Measurements from ENCODE around the gene BTD.

BTD gene

DNA sequence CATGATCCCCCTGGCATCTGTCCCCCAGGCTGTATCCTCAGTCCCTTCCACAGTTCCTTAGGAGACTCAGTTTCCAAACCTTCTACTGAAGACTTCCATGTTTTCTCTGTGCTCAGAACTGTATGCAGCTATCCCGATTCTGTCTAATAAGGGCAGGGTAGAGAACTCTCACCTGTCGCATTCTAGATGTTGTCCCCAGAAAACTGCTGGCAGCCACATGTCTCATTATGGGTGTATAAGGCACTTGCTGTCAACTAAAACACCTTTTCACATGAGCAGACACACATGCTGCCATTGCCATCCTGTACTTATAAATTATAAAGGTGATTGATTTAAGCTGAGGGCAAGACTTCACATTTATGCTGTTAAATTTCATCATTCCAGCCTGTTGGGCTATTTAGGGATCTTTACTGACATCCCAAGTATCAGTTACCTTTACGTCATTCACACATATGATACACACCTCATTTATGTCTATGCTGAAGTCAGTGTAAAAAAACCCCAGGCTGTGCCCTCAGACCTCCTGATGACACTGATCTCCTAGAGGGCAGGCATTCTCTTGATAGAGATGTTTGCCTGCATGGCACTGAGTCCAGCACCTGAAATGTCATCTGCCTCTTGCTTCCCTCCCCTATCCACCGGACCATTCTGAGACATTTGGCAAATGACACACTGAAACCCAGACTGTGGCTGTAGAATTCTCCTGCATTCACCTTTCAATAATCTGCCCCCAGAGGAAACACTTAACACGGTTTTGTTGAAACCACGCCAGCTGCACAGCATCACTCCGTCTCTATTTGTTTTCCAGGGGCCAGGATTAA is 35.8 kb downstream of the BTD start:
- DNase-seq = no peak

DNA sequence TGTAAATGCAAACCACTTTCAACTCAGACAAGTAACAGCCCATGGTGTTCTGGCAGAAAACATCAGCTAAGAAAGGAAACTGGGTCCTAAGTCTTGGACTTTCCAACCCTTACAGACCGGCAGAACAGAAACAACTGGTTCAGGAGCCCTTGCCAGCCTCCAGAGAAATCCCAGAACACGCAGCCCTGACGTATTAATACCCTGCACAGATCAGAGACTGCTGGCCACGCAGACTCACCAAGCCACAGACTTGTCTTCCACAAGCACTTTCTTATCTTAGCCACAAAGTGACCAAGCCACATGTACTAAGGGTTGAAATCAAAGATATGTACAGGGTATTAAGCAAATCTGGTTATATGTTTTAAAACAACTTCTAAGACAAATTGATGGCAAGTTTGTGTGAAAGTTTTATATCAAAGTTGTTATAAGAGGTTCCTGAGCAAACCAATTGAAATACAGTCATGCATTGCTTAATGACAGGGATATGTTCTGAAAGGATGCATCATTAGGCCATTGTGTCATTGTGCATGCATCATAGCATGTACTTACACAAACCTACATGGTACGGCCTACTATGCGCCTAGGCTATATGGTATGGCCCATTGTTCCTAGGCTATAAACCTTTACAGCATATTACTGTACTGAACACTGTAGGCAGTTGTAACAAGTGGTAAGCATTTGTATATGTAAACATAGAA is 36.8 kb downstream of the BTD start:
- no peak for DNase-seq

DNA sequence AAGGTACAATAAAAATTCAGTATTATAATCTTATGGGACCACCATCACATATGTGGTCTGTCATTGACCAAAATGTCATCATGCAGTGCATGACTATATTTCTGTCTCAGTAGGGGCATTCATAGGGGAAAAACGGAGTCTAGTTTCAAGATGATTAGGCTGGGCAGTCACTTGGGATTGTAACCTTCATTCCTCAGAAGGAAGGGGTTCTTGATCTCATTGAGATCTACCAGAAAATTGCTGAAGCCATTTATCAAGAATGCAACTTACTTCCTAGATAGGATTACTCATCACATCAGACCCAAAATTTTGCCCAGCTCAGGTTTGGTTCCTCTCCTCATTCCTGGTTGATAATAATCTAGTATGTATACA is 37.3 kb downstream of the BTD start:
- DNase-seq = no peak

DNA sequence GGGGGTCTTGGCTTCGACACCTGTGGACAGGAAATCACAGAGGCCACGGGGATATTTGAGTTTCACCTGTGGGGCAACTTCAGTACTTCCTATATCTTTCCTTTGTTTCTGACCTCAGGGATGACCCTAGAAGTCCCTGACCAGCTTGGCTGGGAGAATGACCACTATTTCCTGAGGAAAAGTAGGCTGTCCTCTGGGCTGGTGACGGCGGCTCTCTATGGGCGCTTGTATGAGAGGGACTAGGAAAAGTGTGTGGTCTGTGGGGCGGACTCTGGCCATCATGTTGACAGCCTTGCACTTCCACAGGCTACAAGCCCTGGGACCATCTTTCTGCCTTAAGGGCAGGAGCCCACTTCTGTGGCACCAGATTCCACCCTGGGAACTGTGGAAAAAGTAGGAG is 43.7 kb downstream of the BTD start:
- DNase-seq = no peak

DNA sequence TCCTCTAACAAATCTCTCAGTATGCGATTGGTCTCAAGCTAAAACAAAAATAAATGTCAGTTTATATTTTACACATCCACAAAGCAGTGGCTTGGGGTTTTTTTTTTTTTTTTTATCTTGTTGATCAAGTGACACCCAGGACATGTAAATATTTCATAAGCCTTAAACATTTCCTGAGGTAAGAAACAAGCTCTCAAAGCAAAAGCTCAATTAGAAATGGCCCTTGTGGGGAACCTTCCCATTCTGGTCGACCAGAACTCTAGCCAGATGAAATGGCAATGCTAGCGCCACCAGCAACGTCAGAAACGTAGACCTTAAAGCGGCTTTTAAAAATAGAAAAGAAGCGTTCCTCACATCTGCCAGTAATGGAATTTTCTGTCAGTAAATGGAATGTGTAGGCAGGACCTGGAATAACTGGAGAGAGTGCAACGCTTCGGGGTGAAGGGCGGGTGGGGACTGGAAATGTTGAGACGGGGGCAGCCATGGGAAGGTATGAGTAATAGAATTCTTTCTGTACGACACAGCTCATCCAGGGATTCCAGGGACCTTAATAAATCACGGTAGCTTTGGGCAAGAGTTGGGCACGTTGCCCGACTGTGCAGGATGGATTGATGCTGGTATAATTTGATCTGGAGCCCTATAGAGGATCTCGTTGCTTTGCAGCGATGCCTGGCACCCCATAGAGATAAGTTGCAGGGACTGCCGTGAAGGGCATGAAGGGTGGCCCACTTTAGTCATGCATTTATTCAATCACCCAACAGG is 44.4 kb downstream of the BTD start:
- no peak for DNase-seq

DNA sequence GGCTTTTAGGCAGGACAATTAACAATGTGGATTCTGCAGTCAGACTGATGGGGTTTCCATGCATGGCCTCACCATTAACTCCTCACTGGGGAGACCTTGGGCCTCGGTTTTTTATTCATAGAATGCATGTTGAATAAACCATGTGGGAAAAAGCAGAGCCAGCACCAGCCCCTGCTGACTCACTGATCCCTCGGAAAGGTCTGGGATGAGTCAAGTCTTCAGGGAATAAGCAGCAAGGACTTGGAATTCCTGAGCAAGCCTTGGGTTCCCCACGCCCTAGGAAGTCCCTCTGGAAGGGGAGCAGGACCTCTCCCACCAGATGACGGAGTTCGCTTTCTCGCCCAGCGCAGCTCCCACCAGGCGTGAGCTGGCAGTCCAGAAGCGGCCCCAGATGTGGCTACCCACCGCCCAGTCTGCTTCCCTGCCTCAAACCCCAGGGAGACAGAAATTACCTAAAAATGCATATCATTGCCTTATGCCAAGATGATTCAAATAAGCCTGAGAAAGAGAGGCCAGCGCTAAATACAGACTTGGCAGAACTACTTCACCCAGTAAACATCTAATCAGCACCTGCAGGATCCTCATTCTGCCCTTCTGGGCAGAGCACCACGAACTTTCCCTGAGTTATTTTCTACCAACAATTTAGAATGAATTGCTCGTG is 45.4 kb downstream of the BTD start:
- DNase-seq = no peak

DNA sequence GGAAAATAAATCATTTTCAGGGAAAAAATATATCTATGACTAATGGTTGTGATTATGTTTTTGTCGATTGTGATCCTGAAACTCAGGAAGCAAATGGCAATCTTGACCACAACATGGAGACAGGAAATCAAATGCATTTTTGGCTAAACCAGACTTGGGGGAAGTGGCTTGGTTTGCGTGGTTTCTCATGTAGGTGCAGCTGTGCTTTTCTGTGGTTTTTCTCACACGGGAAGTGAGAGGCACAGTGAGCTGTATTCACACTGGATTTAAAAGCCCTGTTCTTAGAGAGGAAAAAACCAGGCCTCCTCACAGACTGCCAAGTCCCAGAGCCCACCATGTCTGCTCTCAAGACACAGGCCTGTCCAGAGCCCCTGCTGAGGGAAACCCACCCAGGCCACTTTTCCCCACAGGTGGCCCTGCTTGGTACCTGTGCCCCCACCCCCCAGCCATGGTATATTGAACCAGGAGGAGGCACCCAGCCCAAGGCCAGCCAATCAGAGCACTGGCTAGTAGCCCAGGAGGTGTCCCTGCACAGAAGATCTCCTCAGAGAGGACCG is 46.1 kb downstream of the BTD start:
- DNase-seq = peak; percentile 73

DNA sequence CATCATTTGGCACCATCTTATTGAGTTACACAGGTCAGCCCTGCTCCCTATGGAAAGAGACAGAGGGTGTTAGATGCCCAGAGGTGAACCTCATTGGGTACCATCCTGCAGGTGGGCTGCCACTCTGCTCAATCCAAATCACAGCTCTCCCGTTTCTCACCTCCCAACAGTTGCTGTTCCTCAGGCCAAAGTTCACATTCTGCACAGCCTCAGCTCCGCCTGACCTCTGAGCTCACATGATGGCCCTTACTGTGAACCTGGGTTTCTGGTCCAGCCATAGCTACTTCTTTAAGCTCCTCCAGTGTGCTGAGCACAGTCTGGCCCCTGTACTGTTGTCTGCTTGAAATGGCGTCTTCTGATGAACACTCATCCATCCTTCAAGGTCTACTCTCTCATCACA is 47.8 kb downstream of the BTD start:
- DNase-seq = no peak

DNA sequence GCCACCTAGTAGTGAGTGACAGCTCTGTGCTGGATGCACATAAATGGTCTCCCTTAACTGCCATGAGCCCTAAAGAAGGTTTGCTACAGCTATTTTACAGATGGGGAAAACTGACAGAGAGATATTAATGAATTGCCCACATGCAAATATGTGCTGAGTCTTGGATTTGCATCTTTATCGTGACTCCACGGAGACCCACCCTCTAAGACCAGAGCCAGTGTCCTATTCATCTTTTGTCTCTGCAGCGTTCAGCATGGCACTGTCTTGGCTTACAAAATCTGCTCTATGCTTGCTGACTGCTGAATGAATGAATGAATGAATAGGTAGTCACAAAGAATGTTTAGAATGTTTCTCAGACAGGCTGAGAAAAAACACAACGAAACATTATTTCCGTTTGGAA is 48.3 kb downstream of the BTD start:
- no peak for DNase-seq

DNA sequence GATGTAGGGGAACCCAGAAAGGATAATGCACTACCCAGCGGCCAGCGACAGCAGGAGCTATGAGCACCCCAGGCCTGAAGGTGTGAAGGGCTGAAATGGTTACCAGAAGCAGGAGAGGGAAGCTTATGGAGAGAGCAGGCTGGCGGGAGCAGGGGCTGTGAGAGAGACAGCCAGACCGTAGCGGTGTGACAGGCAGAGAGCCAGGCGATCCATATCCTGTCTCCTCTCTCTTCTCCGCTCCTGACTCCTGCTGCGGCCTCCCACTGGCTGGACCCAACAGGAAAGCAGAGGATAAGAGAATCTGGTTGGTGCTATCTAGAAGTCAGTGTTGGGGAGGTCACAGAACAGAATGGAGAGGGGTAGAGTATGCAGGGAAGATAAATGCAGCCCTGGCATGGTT is 49.9 kb downstream of the BTD start:
- no peak for DNase-seq

DNA sequence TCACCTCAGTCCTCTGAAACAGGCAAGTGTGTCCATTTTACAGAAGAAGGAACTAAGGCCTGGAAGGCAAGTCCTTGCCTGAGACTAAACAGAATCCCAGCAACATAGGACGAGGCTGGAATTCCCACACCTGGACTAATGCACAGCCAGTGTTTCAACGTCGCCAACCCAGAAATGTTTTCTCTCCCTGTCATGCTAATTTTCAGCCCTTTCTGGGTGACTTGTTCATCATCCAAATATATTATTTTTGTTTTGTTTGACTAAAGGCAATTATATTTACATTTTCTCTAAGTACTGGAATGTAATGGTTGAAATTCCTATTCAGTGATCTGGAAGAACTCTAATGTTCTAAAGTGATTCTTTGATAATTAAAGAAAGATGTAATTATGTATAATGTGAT is 51.8 kb downstream of the BTD start:
- no peak for DNase-seq

DNA sequence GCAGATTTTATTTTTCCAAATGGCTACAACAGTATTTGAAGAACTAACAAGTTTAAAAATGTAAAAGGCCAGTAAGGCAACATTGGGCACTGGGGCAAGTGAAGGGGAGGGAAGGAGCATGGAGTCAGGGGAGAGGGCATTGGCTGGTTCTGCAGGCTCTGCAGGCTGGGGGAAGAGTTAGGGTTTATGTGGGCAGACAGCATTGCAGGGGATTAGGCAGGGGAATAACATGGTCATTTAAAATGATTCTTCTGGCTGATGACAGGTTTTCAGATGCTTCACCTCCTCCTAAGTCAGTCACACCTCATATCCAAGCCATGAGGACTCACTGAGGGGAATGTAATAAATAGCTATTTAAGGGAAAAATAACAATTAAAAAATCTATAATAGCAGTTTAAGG is 52.6 kb downstream of the BTD start:
- DNase-seq = no peak

DNA sequence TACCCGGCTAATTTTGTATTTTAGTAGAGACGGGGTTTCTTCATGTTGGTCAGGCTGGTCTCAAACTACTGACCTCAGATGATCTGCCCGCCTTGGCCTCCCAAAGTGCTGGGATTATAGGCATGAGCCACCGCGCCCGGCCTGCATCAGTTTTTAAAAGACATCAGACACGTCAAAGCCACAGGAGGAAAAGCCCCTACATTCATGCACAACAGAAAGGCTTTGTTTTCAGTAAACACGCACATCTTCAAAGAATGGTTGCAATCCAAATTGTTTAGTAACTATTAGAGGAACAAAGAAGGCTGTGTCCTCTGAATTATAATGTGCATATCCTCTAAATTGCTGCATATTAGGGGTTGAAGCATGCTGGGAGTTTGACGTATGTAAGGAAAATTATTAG is 53.3 kb downstream of the BTD start:
- no peak for DNase-seq

DNA sequence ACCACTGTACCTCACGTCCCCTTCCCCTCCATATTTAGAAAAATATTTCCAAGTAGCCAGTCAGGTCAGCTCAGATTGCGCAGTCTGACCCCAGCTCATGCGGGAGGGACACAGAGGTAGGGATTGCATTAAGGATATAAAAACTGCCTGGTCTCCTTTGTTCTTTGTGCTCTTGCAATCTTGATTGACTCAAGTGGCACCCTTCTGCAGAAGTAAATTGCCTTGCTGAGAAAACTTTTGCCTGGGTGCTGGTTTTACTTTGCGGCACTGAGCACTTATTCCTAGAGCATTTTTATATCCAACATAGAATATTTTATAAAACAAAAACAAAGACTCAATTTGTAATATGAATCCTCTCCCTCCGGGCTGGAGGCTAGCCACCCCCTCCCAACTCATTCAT is 54.8 kb downstream of the BTD start:
- DNase-seq = no peak

DNA sequence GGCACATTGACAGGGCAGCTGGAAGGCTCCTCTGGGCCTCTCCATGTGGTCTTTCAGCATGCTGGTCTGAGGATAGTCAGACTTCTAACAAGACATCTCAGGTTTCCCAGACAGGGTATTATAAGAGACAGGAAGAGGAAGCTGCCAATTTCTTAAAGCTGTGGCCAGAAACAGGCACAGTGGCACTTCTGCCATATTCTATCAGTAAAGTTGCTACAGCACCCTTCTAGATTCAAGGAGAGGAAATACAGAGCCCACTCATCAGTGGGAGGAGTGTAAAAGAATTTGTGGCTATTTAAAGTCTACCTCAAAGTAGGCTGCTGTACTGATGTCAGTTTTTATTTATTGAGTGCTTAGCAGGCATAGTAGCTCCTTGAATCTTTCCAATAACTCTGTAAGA is 55.5 kb downstream of the BTD start:
- no peak for DNase-seq

DNA sequence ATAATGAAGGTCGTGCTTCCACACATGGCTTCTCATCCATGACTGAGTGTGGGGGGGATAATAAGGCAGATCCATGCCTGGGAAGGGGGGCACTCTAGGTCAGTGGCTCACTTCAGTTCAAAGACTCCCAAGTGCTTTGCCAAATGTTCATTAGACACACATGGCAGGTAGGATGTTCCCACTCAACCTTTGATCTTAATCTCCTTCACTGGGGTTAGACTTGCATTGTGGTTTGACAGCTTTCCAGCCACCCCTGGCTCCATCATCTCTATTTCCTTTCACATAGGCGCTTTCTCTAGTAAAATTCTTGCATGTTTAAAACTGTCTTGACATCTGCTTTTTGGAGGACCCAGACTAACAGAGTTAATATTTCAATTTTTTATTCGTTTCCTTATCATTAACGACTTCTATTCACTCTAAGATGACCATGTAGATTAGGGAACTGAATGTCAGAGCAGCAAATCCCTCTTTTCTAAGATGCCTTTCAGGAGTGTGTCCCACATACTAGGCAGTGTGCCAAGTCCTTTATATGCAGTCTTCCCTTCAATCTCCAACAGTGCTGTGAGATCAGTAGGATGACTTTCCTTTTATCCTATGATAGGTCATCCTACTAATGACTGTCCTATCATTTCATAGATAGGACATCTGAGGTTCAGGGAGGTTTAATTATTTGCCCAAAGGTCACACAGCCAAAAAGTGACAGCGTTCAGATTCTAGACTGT is 57.9 kb downstream of the BTD start:
- DNase-seq = no peak

DNA sequence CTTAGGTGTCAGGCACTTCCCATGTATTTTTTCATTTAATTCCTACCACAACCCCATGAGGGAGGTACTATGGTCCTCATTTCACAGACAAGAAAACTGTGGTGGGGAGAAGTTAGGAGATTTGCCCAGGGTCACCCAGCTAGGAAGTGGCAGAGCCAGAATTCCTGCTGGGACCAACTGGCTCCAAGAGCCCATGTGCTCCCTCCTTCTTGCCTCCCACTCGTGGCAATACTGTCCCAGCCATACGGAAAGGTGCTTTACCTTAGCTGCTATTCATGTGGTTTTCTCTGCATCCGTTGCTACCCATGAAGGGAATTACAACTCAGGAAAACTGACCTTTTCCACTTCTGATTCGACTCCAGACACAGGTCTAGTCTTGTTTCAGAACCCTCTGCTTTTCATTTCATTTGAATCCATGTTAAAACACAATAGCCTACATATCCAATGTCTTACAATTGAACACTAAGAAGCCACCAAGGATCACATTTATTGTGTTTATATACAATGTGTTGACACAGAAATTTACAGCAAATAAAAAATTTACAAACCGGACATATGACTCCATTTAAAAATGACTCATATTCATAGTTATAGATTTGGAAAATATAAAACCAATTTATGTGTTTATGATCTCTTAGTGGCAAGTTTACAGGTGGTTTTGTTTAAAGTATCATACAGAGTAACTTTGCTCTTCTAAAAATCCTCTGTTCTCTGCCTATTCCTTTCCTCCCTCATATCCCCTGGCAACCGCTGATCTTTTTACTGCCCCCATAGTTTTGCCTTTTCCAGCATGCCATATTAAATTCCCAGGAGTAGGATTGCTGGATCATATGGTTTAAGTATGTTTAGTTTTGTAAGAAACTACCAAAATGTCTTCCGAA is 58.8 kb downstream of the BTD start:
- no peak for DNase-seq

DNA sequence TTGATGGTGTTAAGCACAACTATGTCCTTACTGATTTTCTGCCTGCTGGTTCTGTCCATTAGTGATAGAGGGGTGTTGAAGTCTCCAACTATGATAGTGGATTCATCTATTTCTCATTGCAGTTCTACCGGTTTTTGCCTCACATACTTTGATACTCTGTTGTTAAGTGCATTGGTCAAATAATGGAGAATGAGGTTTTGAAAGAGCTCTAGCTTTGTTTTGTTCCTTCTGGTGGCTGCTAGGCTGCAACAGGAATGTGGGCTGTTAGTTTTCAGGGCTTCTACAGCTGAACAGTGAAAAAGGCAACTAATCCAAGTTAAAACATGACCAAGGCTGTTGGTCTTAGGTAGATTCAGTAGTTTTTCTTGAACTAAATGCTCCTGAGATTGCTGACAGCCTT is 62.6 kb downstream of the BTD start:
- DNase-seq = no peak

DNA sequence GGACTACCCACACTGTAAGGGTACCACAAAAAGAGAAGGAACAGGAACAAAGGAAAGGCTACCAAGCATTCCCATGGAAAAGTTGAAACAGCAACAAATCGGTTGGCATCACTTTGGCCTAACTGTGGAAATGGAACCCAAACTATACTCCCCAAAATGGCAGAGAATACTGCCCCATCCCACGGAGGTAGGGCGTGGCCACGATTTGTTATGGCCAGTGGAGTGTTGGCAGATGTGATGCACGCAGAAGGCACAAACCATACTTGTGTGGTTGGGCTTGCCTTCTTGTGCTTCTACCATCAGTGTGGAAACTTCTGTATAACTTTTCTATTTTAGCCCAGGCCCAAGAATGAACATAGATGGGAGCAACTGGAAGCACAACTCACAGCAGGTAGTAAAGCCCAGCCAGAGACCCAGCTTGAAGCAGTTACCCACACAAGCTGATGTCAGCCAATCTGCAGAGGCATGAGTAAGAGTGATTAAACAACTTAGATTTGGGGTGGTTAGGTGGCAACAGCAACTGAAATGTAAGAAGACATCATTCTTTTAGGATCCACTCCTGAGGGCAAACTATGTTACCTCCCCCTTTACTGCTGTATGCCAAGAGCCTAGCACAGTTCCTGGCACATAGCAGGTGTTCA is 64.1 kb downstream of the BTD start:
- DNase-seq = no peak

DNA sequence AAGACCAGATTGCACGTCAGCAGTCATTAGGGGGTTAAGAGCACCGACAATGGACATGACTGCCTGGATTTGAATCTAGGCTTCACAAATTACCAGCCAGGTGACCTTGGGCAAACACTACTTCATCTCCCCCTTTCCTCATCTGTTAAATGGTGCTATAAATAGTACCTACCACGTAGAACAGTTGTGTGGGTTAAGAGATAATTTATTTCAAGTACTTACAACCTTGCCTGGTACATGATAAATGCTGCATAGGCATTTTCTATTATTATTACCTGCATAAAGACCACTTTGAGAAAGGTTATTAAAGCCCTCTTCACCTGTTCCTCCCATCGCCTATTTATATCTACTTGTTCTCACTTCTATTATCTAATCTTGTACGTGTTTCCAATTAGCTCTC is 64.7 kb downstream of the BTD start:
- DNase-seq = no peak

DNA sequence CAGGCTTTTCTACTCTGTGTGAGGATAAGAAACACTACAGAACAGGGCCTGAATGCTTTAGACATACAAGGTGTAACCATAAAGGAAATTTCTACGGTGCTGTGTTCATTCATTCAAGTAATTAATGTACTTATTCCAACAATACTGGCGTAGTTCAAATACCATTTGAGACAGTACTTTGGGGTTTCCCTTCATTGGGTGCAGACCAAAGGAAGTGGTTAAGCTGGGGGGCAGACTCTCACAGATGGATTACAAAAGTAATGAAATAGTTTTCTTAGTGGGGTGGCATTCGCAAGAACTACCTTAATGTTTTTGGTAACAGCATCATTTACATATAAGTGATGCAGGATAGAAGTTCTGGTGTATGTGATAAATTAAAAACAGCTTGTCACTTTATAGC is 65.9 kb downstream of the BTD start:
- peak; percentile 61 for DNase-seq

Data from central memory CD4-positive, alpha-beta T cell (primary cell).